HEK293T (cell line): ENCODE measurements around the gene ASZ1.

ENCODE experiments used
- FOXK2 ChIP-seq: fragments of 450-650 bp; IDR thresholded peaks from 2 replicates; pipeline ENCODE4 v1.6.1; 2016; ENCODE audit warnings: mild to moderate bottlenecking
- NFRKB ChIP-seq: fragments of 450-650 bp; IDR thresholded peaks from 2 replicates; pipeline ENCODE4 v1.6.1; 2016; ENCODE audit warnings: mild to moderate bottlenecking, moderate library complexity
- PKNOX1 ChIP-seq: fragments of 450-650 bp; IDR thresholded peaks from 2 replicates; pipeline ENCODE4 v1.6.1; 2016
- SP1 ChIP-seq: fragments of 450-650 bp; IDR thresholded peaks from 2 replicates; pipeline ENCODE4 v1.6.1; 2017

DNA sequence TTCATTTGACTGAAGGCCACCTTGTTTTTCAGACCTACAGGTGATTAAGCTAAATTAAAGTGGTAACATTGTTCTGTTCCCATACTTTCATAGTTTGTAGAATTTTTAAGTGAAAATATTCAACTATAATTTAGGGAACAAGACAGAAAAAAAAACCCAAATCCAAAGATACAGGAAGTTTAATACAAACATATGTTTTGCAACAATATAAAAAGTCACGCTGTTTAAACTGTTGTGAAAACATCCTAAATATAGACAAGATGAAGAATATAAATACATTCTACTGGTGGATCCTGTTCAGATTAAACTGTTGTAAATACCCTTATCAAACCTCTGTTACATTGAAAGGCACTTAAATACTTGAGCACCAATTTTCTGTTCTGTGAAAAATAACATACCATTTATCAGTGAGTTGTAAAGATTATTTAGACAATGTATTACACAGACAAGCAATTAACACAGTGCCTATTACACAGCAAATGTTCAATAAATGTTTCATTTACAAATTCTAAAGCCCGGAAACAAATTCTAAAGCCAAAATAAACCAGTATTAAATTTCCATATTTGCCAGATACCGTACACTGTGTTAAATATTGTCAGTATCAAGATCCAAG is 14.2 kb downstream of the ASZ1 start:
- TF ChIP-seq SP1 = no peak
- no peak for TF ChIP-seq PKNOX1
- TF ChIP-seq FOXK2 = no peak
- no peak for TF ChIP-seq NFRKB
